ENCODE data around the gene NUDT15.
"Not testable (repeated sequence)": the region's sequence is repeated elsewhere in the genome, so short reads cannot be mapped to it uniquely, and the experiment has no call there.

NUDT15 gene

GRCh38 chr13:48043789-48044503 lies 6.4 kb downstream of the NUDT15 start:
- no peak for FAIRE-seq

GRCh38 chr13:48050550-48050949 lies 13.0 kb downstream of the NUDT15 start:
- FAIRE-seq, result no peak

- FAIRE-seq, result no peak
Measured at GRCh38 chr13:48054601-48055000, 17.1 kb downstream of the NUDT15 start.

- FAIRE-seq, result no peak
Measured at GRCh38 chr13:48055712-48056111, 18.2 kb downstream of the NUDT15 start.

- FAIRE-seq, result not testable (repeated sequence)
Measured at GRCh38 chr13:48058536-48058935, 21.0 kb downstream of the NUDT15 start.

GRCh38 chr13:48059951-48060350 lies 22.4 kb downstream of the NUDT15 start:
- FAIRE-seq, result not testable (repeated sequence)

GRCh38 chr13:48066310-48066989 lies 28.9 kb downstream of the NUDT15 start:
- FAIRE-seq, result no peak

GRCh38 chr13:48068036-48068435 lies 30.5 kb downstream of the NUDT15 start:
- no peak for FAIRE-seq

GRCh38 chr13:48068952-48069351 lies 31.4 kb downstream of the NUDT15 start:
- peak; percentile 53 for FAIRE-seq

- FAIRE-seq, result no peak
Measured at GRCh38 chr13:48069573-48069972, 32.0 kb downstream of the NUDT15 start.

GRCh38 chr13:48070942-48071341 lies 33.4 kb downstream of the NUDT15 start:
- FAIRE-seq, result no peak

GRCh38 chr13:48072304-48072703 lies 34.8 kb downstream of the NUDT15 start:
- FAIRE-seq, result no peak

GRCh38 chr13:48072787-48073186 lies 35.3 kb downstream of the NUDT15 start:
- no peak for FAIRE-seq

- no peak for FAIRE-seq
Measured at GRCh38 chr13:48074006-48074405, 36.5 kb downstream of the NUDT15 start.

GRCh38 chr13:48078251-48078656 lies 40.7 kb downstream of the NUDT15 start:
- FAIRE-seq, result no peak

GRCh38 chr13:48081739-48082138 lies 44.2 kb downstream of the NUDT15 start:
- FAIRE-seq, result no peak

- no peak for FAIRE-seq
Measured at GRCh38 chr13:48086272-48086671, 48.7 kb downstream of the NUDT15 start.

- no peak for FAIRE-seq
Measured at GRCh38 chr13:48093588-48093987, 56.1 kb downstream of the NUDT15 start.

GRCh38 chr13:48094404-48094780 lies 56.9 kb downstream of the NUDT15 start:
- FAIRE-seq, result no peak

GRCh38 chr13:48094781-48095502 lies 57.4 kb downstream of the NUDT15 start, which contains the start of gene MED4:
Gene MED4 (minus strand): TSS chr13:48095104. CDS start chr13:48095078, 26 bp downstream.
- peak; percentile 92 for FAIRE-seq

- no peak for FAIRE-seq
Measured at GRCh38 chr13:48096670-48097069, 59.1 kb downstream of the NUDT15 start.

Measured in endometrium (tissue), 2 donors.